GM12878 (cell line): ENCODE measurements around the gene OSBPL3. TPM values are rescaled to one million over a fixed set of nuclear protein-coding genes. Genes with fewer than 3 reads are reported as not detected.

Experiments
- BHLHE40 ChIP-seq, 2 experiments: fragments of 450-650 bp in 1 of 2; IDR thresholded peaks; 2 replicates each; pipeline ENCODE4 v1.6.1; 2011 to 2017; ENCODE audit warnings: low read depth in 2 of 2, borderline replicate concordance in 1 of 2, improper control_type of control experiment in 1 of 2, low read length in 1 of 2, mild to moderate bottlenecking in 1 of 2
- CBFB ChIP-seq: IDR thresholded peaks from 2 replicates; pipeline ENCODE4 v1.6.1; 2016; ENCODE audit warnings: antibody characterized with exemption, low read depth
- HCFC1 ChIP-seq: fragments of 150-350 bp; IDR thresholded peaks from 2 replicates; pipeline ENCODE4 v1.6.1; 2014; ENCODE audit warnings: low read length
- HDAC2 ChIP-seq: fragments of 200-600 bp; sonication (generic); IDR thresholded peaks from 2 replicates; pipeline ENCODE4 v1.6.1; 2017
- HDGF ChIP-seq: fragments of 450-650 bp; IDR thresholded peaks from 2 replicates; pipeline ENCODE4 v1.6.1; 2016; ENCODE audit warnings: antibody characterized with exemption
- KAT2A ChIP-seq: conservative IDR thresholded peaks from 2 replicates; pipeline ENCODE4 v1.6.1; 2011; ENCODE audit warnings: low read depth, low read length; ENCODE audit not compliant: control insufficient read depth
- MXI1 ChIP-seq: fragments of 150-350 bp; IDR thresholded peaks from 2 replicates; pipeline ENCODE4 v1.6.1; 2011; ENCODE audit warnings: low read depth, mild to moderate bottlenecking, inconsistent platforms, low read length, improper control_type of control experiment
- NFYA ChIP-seq: IDR thresholded peaks from 2 replicates; pipeline ENCODE4 v1.6.1; 2011; ENCODE audit warnings: low read depth, mild to moderate bottlenecking, low read length, improper control_type of control experiment, borderline replicate concordance
- NR2C1 ChIP-seq: fragments of 450-650 bp; IDR thresholded peaks from 2 replicates; pipeline ENCODE4 v1.6.1; 2017; ENCODE audit warnings: antibody characterized with exemption, mild to moderate bottlenecking, moderate library complexity
- NR2F1 ChIP-seq: fragments of 450-650 bp; conservative IDR thresholded peaks from 2 replicates; pipeline ENCODE4 v1.6.1; 2017; ENCODE audit warnings: mild to moderate bottlenecking
- SIN3A ChIP-seq: IDR thresholded peaks from 2 replicates; pipeline ENCODE4 v1.6.1; 2012; ENCODE audit warnings: low read depth, low read length, improper control_type of control experiment
- SIX5 ChIP-seq: IDR thresholded peaks from 2 replicates; pipeline ENCODE4 v1.6.1; 2011; ENCODE audit warnings: mild to moderate bottlenecking, low read depth, low read length, moderate library complexity; ENCODE audit not compliant: severe bottlenecking
- TAF1 ChIP-seq: IDR thresholded peaks from 2 replicates; pipeline ENCODE4 v1.6.1; 2011; ENCODE audit warnings: mild to moderate bottlenecking, low read depth, low read length, borderline replicate concordance
- WRNIP1 ChIP-seq: IDR thresholded peaks from 2 replicates; pipeline ENCODE4 v1.6.1; 2011; ENCODE audit warnings: low read depth, low read length, improper control_type of control experiment, borderline replicate concordance
- ZNF217 ChIP-seq: fragments of 450-650 bp; IDR thresholded peaks from 2 replicates; pipeline ENCODE4 v1.6.1; 2017; ENCODE audit warnings: antibody characterized with exemption, mild to moderate bottlenecking
- ZZZ3 ChIP-seq: IDR thresholded peaks from 2 replicates; pipeline ENCODE4 v1.6.1; 2011; ENCODE audit warnings: low read depth; ENCODE audit not compliant: control insufficient read depth, insufficient read length
- polyA plus RNA-seq, 11 experiments: library from polyadenylated mRNA; depleted of rRNA in 4 of 11; unstranded in 6 of 11; stranded (reverse) in 5 of 11; fragments of >200 nt; fragmentation: Nextera tagmentation in 4 of 11; fragmentation: Illumina TruSeq in 1 of 11; extraction: Ambion mirVana in 4 of 11; extraction: Trizol in 1 of 11; gene quantifications; 1 replicate in 1 of 11; 2 replicates in 10 of 11; pipeline versions ENCODE4 v1.2.1 to v1.2.3, GENCODE V29; 2011 to 2016; ENCODE audit warnings: inconsistent platforms in 2 of 11, missing spikeins in 2 of 11, low read depth in 1 of 11
- total RNA-seq, 4 experiments: library from RNA; depleted of rRNA in 3 of 4; stranded (reverse); fragments of >200 nt in 3 of 4; fragmentation: Illumina TruSeq in 1 of 4; extraction: Trizol in 1 of 4; gene quantifications; 2 replicates each; pipeline versions ENCODE4 v1.2.1 to v1.2.3, GENCODE V29; 2013 to 2021
- TF ChIP-seq, protein P1 (sequence below): fragments of 450-650 bp; IDR thresholded peaks from 2 replicates; pipeline ENCODE4 v1.6.1; 2017; ENCODE audit warnings: mild to moderate bottlenecking
- TF ChIP-seq, protein P2 (sequence below): fragments of 150-350 bp; IDR thresholded peaks from 2 replicates; pipeline ENCODE4 v1.6.1; 2016; ENCODE audit warnings: low read depth, low read length
- TF ChIP-seq, protein P3 (sequence below): IDR thresholded peaks from 2 replicates; pipeline ENCODE4 v1.6.1; 2011; ENCODE audit warnings: low read depth, mild to moderate bottlenecking, low read length, moderate library complexity, borderline replicate concordance; ENCODE audit errors: extremely low read depth
- TF ChIP-seq, protein P4 (sequence below): IDR thresholded peaks from 2 replicates; pipeline ENCODE4 v1.6.1; 2012; ENCODE audit warnings: improper control_type of control experiment, low read depth, low read length; ENCODE audit not compliant: insufficient replicate concordance

The OSBPL3 gene
- total and polyA plus RNA-seq, 10 of the 15 experiments (the other 5 are each of a cell fraction or from before 2014, with no cell fraction given): 6.1 to 46.6 (median 27.0) TPM

DNA sequence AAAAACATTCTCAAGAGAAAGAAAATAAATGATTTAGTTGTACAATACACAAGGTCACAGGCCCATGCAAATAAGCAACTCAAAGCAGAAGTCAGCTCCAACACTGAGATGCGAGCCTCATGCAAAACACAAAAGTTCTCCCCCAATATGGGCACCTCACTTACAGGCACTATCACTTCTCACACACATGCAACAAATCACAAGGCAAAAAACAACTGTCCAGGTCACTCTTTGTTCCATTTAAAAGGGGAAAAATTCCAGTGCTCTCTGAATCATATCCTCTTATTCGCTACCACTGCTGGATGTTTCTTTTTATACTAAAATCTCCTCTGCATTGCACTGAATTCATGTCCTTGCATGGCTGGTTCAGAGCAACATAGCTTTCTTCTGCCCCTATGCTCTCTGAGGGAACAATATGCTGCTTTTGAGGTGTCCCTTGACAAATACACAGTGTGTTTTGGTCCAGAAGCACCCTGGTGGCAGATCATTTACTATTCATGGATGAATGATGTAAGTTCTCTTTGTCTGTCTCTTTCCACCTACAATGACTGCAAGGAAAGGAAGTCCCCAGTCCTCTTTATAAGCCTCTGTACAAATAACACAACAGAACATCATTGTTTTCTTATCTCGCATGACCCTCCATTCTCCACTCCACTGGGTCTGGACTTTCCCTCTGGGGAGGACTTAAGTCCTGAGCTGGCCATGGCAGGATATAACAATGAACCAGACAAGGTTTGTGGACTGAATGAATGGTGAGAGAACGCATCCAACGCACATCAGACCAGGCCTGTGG, 137.3 kb downstream of the OSBPL3 start (continued):
- TF ChIP-seq, protein P1, sequence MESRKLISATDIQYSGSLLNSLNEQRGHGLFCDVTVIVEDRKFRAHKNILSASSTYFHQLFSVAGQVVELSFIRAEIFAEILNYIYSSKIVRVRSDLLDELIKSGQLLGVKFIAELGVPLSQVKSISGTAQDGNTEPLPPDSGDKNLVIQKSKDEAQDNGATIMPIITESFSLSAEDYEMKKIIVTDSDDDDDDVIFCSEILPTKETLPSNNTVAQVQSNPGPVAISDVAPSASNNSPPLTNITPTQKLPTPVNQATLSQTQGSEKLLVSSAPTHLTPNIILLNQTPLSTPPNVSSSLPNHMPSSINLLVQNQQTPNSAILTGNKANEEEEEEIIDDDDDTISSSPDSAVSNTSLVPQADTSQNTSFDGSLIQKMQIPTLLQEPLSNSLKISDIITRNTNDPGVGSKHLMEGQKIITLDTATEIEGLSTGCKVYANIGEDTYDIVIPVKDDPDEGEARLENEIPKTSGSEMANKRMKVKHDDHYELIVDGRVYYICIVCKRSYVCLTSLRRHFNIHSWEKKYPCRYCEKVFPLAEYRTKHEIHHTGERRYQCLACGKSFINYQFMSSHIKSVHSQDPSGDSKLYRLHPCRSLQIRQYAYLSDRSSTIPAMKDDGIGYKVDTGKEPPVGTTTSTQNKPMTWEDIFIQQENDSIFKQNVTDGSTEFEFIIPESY: no peak
- no peak for TF ChIP-seq TAF1
- no peak for TF ChIP-seq BHLHE40 (IDR thresholded peaks at IDR 0.05; ENCODE audit: borderline replicate concordance in 1 of 2, low read depth in 2 of 2, low read length in 1 of 2)
- TF ChIP-seq HDGF: no peak
- TF ChIP-seq, protein P2, sequence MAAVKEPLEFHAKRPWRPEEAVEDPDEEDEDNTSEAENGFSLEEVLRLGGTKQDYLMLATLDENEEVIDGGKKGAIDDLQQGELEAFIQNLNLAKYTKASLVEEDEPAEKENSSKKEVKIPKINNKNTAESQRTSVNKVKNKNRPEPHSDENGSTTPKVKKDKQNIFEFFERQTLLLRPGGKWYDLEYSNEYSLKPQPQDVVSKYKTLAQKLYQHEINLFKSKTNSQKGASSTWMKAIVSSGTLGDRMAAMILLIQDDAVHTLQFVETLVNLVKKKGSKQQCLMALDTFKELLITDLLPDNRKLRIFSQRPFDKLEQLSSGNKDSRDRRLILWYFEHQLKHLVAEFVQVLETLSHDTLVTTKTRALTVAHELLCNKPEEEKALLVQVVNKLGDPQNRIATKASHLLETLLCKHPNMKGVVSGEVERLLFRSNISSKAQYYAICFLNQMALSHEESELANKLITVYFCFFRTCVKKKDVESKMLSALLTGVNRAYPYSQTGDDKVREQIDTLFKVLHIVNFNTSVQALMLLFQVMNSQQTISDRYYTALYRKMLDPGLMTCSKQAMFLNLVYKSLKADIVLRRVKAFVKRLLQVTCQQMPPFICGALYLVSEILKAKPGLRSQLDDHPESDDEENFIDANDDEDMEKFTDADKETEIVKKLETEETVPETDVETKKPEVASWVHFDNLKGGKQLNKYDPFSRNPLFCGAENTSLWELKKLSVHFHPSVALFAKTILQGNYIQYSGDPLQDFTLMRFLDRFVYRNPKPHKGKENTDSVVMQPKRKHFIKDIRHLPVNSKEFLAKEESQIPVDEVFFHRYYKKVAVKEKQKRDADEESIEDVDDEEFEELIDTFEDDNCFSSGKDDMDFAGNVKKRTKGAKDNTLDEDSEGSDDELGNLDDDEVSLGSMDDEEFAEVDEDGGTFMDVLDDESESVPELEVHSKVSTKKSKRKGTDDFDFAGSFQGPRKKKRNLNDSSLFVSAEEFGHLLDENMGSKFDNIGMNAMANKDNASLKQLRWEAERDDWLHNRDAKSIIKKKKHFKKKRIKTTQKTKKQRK: no peak
- no peak for TF ChIP-seq CBFB
- TF ChIP-seq SIX5: no peak
- TF ChIP-seq, protein P3, sequence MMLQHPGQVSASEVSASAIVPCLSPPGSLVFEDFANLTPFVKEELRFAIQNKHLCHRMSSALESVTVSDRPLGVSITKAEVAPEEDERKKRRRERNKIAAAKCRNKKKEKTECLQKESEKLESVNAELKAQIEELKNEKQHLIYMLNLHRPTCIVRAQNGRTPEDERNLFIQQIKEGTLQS: no peak
- no peak for TF ChIP-seq KAT2A
- TF ChIP-seq WRNIP1: no peak
- TF ChIP-seq HCFC1: no peak
- no peak for TF ChIP-seq ZZZ3
- TF ChIP-seq, protein P4, sequence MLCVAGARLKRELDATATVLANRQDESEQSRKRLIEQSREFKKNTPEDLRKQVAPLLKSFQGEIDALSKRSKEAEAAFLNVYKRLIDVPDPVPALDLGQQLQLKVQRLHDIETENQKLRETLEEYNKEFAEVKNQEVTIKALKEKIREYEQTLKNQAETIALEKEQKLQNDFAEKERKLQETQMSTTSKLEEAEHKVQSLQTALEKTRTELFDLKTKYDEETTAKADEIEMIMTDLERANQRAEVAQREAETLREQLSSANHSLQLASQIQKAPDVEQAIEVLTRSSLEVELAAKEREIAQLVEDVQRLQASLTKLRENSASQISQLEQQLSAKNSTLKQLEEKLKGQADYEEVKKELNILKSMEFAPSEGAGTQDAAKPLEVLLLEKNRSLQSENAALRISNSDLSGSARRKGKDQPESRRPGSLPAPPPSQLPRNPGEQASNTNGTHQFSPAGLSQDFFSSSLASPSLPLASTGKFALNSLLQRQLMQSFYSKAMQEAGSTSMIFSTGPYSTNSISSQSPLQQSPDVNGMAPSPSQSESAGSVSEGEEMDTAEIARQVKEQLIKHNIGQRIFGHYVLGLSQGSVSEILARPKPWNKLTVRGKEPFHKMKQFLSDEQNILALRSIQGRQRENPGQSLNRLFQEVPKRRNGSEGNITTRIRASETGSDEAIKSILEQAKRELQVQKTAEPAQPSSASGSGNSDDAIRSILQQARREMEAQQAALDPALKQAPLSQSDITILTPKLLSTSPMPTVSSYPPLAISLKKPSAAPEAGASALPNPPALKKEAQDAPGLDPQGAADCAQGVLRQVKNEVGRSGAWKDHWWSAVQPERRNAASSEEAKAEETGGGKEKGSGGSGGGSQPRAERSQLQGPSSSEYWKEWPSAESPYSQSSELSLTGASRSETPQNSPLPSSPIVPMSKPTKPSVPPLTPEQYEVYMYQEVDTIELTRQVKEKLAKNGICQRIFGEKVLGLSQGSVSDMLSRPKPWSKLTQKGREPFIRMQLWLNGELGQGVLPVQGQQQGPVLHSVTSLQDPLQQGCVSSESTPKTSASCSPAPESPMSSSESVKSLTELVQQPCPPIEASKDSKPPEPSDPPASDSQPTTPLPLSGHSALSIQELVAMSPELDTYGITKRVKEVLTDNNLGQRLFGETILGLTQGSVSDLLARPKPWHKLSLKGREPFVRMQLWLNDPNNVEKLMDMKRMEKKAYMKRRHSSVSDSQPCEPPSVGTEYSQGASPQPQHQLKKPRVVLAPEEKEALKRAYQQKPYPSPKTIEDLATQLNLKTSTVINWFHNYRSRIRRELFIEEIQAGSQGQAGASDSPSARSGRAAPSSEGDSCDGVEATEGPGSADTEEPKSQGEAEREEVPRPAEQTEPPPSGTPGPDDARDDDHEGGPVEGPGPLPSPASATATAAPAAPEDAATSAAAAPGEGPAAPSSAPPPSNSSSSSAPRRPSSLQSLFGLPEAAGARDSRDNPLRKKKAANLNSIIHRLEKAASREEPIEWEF: no peak
- TF ChIP-seq ZNF217: no peak
- TF ChIP-seq NFYA: no peak
- TF ChIP-seq NR2C1: no peak
- no peak for TF ChIP-seq MXI1
- no peak for TF ChIP-seq HDAC2
- TF ChIP-seq NR2F1: 0 out of 2 replicates have a peak, but pooled peaks have one; percentile 8
- TF ChIP-seq SIN3A: no peak
